ENCODE data around the gene P2RX3. TPM values are rescaled to one million over a fixed set of nuclear protein-coding genes. Genes with fewer than 3 reads are reported as not detected.

Gene P2RX3
- total and polyA plus RNA-seq, 2 donors (not counting 1 experiment from before 2014, with no cell fraction given) = not detected

DNA sequence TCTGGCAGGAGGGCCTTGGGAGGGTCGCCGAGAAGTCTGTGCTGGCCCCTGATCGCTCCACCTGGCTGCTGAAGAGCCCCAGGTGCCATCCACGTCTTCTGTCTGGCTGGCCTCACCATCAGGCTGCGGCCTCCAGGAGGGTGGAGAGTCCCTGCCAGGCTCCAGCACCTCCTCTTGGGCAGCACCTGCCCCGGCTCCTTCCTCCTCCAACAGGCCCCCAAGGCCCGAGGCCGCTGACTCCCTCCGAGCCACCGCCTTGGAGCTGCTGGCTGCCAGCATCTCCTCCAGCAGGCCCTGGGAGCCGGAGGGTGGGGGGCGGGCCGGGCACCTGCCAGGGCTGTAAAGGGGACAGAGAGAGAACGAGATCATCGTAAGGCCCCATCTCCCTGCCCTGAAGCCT is 35.7 kb upstream of the P2RX3 start:
- no peaks in the 10 kb centered on the region for H4K20me1 ChIP-seq (ENCODE audit: control insufficient read depth, extremely low read depth, insufficient read depth, low read length)
- peaks cover 46% of the 10 kb centered on the region for H3K36me3 ChIP-seq (ENCODE audit: control insufficient read depth, insufficient read depth, low read length)
- H3K79me2 ChIP-seq (ENCODE audit: control insufficient read depth, insufficient read depth, low read length) = peaks cover 38% of the 10 kb centered on the region

DNA sequence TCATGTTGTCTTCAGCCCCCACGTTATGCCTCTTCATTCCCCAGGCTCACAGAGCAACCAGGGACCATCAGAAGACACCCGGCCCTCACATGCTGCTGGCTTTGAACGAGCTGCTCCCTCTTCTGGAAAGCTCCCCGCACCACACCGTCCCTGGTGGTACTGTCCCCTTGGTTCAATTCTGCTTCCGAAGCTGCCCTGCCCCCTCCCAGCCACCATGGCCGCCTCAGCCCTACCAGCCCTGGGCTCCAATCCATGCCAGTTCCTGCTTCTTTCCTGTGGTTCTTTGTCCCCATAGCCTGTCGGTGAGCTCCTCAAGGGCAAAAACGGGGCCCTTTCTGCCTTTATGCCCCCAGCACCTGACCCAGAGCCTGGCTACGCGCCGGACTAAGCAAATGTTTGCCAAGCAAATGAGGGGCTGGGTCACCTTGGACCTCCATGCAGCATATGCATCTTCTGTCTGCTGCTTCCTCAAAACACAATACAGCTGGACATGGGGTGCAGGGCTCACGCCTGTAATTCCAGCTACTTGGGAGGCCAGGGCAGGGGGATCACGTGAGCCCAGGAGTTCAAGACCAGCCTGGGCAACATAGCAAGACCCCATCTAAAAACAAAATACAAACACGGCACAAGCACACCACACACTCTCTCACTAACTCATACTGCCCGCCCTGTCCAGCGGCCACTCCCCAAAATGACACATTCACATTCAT is 34.7 kb upstream of the P2RX3 start:
- peaks cover 13% of the 10 kb centered on the region for H3K4me1 ChIP-seq (ENCODE audit: control insufficient read depth, extremely low read depth, insufficient read depth, low read length)
- no peaks in the 10 kb centered on the region for H3K9me3 ChIP-seq (ENCODE audit: control insufficient read depth, insufficient read depth, low read depth, low read length)
- no peaks in the 10 kb centered on the region for H3K27me3 ChIP-seq (ENCODE audit: control insufficient read depth, insufficient read depth, low read length)
- peaks cover 45% of the 10 kb centered on the region for H3K79me2 ChIP-seq (ENCODE audit: control insufficient read depth, insufficient read depth, low read length)
- no peak overlapping the region for H3K4me3 ChIP-seq (replicated peaks in 1 of 4; ENCODE audit: control extremely low read depth in 1 of 4, insufficient read depth in 1 of 4, low read depth in 3 of 4, low read length in 4 of 4)
- H3K4me2 ChIP-seq (ENCODE audit: extremely low read depth, insufficient read depth, low read length) = no peak overlapping the region
- H3K36me3 ChIP-seq (ENCODE audit: control insufficient read depth, insufficient read depth, low read length) = peaks cover 48% of the 10 kb centered on the region
- H2AFZ ChIP-seq (ENCODE audit: low read length) = no peak overlapping the region
- no peak for TF ChIP-seq EZH2 (IDR thresholded peaks at IDR 0.05; ENCODE audit: low read length, missing control alignments)
- TF ChIP-seq, protein P1, sequence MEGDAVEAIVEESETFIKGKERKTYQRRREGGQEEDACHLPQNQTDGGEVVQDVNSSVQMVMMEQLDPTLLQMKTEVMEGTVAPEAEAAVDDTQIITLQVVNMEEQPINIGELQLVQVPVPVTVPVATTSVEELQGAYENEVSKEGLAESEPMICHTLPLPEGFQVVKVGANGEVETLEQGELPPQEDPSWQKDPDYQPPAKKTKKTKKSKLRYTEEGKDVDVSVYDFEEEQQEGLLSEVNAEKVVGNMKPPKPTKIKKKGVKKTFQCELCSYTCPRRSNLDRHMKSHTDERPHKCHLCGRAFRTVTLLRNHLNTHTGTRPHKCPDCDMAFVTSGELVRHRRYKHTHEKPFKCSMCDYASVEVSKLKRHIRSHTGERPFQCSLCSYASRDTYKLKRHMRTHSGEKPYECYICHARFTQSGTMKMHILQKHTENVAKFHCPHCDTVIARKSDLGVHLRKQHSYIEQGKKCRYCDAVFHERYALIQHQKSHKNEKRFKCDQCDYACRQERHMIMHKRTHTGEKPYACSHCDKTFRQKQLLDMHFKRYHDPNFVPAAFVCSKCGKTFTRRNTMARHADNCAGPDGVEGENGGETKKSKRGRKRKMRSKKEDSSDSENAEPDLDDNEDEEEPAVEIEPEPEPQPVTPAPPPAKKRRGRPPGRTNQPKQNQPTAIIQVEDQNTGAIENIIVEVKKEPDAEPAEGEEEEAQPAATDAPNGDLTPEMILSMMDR (conservative IDR thresholded peaks at IDR 0.05 in 1 of 2, IDR thresholded peaks at IDR 0.05 in 1 of 2; ENCODE audit: low read depth in 1 of 2, low read length in 2 of 2) = no peak
- no peaks in the 10 kb centered on the region for H4K20me1 ChIP-seq (ENCODE audit: control insufficient read depth, extremely low read depth, insufficient read depth, low read length)
- H3K9ac ChIP-seq (ENCODE audit: insufficient read depth, low read length) = no peak overlapping the region
- no peak overlapping the region for H3K27ac ChIP-seq (ENCODE audit: insufficient read depth, low read length)
- no peak for DNase-seq (ENCODE audit: low read depth in 2 of 2)

More for the DNA sequence above, 35.7 kb upstream of the P2RX3 start:
- peaks cover 13% of the 10 kb centered on the region for H3K4me1 ChIP-seq (ENCODE audit: control insufficient read depth, extremely low read depth, insufficient read depth, low read length)
- no peaks in the 10 kb centered on the region for H3K9me3 ChIP-seq (ENCODE audit: control insufficient read depth, insufficient read depth, low read depth, low read length)
- H2AFZ ChIP-seq (ENCODE audit: low read length) = no peak overlapping the region
- no peak overlapping the region for H3K9ac ChIP-seq (ENCODE audit: insufficient read depth, low read length)
- no peak overlapping the region for H3K4me2 ChIP-seq (ENCODE audit: extremely low read depth, insufficient read depth, low read length)
- no peak for DNase-seq (ENCODE audit: low read depth in 2 of 2)
- no peak overlapping the region for H3K4me3 ChIP-seq (replicated peaks in 1 of 4; ENCODE audit: control extremely low read depth in 1 of 4, insufficient read depth in 1 of 4, low read depth in 3 of 4, low read length in 4 of 4)
- no peak overlapping the region for H3K27ac ChIP-seq (ENCODE audit: insufficient read depth, low read length)
- no peaks in the 10 kb centered on the region for H3K27me3 ChIP-seq (ENCODE audit: control insufficient read depth, insufficient read depth, low read length)
- no peak for TF ChIP-seq EZH2 (IDR thresholded peaks at IDR 0.05; ENCODE audit: low read length, missing control alignments)
- TF ChIP-seq, protein P1 (conservative IDR thresholded peaks at IDR 0.05 in 1 of 2, IDR thresholded peaks at IDR 0.05 in 1 of 2; ENCODE audit: low read depth in 1 of 2, low read length in 2 of 2) = no peak

DNA sequence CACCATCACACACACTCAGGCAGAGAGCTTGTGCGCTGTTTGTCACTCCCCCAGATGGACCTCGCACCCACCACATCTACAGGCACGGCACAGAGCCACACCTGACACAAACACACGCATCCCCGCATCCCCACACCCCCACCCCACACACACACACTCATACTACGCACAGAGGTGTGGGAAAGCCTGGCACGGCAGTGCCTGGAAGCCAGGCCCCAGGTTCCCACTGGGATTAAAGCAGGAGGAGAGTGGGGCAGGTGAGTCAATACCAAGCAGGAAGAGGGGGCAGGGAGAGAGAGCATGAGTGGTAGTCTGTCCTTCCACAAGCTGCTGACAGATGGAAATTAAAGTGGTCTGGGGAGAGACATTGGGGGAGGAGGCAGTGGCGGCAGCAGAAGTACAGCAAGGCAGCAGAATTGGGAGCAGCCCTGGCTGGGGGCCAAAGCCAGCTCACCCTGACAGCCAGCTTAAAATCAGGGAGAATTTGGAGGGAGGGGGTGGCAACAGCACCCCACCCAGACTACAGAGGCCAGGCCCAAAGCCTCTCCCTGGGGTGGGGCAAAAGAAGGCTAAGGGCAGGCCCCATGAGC is 34.1 kb upstream of the P2RX3 start:
- no peak overlapping the region for H3K4me3 ChIP-seq (replicated peaks in 1 of 4; ENCODE audit: control extremely low read depth in 1 of 4, insufficient read depth in 1 of 4, low read depth in 3 of 4, low read length in 4 of 4)
- H3K79me2 ChIP-seq (ENCODE audit: control insufficient read depth, insufficient read depth, low read length) = peaks cover 51% of the 10 kb centered on the region
- H3K27ac ChIP-seq (ENCODE audit: insufficient read depth, low read length) = no peak overlapping the region
- peak; percentile 58 to 69 for DNase-seq (ENCODE audit: low read depth in 2 of 2)
- H4K20me1 ChIP-seq (ENCODE audit: control insufficient read depth, extremely low read depth, insufficient read depth, low read length) = no peaks in the 10 kb centered on the region
- no peak overlapping the region for H3K9ac ChIP-seq (ENCODE audit: insufficient read depth, low read length)
- TF ChIP-seq EZH2 (IDR thresholded peaks at IDR 0.05; ENCODE audit: low read length, missing control alignments) = no peak
- TF ChIP-seq, protein P1 (conservative IDR thresholded peaks at IDR 0.05 in 1 of 2, IDR thresholded peaks at IDR 0.05 in 1 of 2; ENCODE audit: low read depth in 1 of 2, low read length in 2 of 2) = no peak
- peaks cover 15% of the 10 kb centered on the region for H3K4me1 ChIP-seq (ENCODE audit: control insufficient read depth, extremely low read depth, insufficient read depth, low read length)
- H3K36me3 ChIP-seq (ENCODE audit: control insufficient read depth, insufficient read depth, low read length) = peaks cover 50% of the 10 kb centered on the region
- H3K4me2 ChIP-seq (ENCODE audit: extremely low read depth, insufficient read depth, low read length) = no peak overlapping the region
- no peak overlapping the region for H2AFZ ChIP-seq (ENCODE audit: low read length)
- H3K27me3 ChIP-seq (ENCODE audit: control insufficient read depth, insufficient read depth, low read length) = no peaks in the 10 kb centered on the region
- H3K9me3 ChIP-seq (ENCODE audit: control insufficient read depth, insufficient read depth, low read depth, low read length) = no peaks in the 10 kb centered on the region

All from fibroblast of lung (primary cell).